Measurements from ENCODE around the gene GRID1.
"Not testable (repeated sequence)": the region's sequence is repeated elsewhere in the genome, so short reads cannot be mapped to it uniquely, and the experiment has no call there.

GRCh38 chr10:86389109-86389440, 22.5 kb upstream of the GRID1 start:
- TF ChIP-seq CTCF, POLR2A (IDR thresholded peaks at IDR 0.05): not testable (repeated sequence)

Measured in lower leg skin (tissue), 3 donors.